Dermis blood vessel endothelial cell (primary cell): ENCODE data around the gene RNF175. TPM values are rescaled to one million over a fixed set of nuclear protein-coding genes. Genes with fewer than 3 reads are reported as not detected.

Source experiments
- DNase-seq: peaks from one replicate; pipeline ENCODE4 v3.0.0; 2010
- total RNA-seq: library from RNA; depleted of rRNA; stranded (reverse); fragments of >200 nt; gene quantifications from 2 replicates; pipeline ENCODE4 v1.2.3, GENCODE V29; 2014

The RNF175 gene
- total RNA-seq, 1 donor from 2014 or later, result not detected

DNA sequence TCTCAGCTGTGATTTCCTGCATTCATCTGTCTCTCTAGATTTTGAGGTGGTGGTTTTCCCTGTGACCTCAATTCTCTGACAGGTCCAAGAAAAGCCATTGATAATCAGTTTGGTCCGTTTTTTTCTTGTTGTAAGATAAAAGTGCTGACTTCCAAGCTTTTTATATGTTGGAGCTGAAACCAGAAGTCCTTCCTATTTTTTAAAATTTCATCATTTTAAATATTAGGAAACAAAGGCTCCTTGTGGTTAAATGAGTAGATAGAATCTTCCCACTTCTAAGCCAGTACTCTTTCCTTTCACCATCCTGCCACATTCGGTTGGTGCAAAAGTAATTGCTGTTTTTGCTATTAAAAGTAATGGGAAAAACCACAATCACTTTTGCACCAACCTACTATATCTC, 18.3 kb downstream of the RNF175 start:
- DNase-seq, result no peak

- DNase-seq, result no peak
Observed at GRCh38 chr4:153735906-153736461, 23.8 kb downstream of the RNF175 start.

GRCh38 chr4:153733751-153734448, 25.9 kb downstream of the RNF175 start:
- DNase-seq, result no peak

GRCh38 chr4:153731239-153731638, 28.6 kb downstream of the RNF175 start:
- DNase-seq, result no peak

DNA sequence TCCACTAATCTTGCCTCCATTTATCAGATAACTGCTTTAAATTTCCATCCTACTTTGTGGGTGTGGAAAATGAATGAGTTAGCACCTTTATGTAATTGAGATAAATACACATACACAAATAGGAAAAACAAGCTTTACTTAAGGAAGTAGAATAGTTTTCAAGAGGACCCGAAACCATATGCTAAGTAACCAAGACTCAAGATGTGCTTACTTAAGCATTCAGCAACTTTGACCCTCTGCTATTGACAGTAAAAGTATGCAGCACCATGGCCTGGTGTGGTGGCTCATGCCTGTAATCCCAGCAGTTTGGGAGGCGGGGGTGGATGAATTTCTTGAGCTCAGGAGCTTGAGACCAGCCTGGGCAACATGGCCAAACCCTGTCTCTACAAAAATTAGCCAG, 29.9 kb downstream of the RNF175 start:
- DNase-seq, result no peak

DNA sequence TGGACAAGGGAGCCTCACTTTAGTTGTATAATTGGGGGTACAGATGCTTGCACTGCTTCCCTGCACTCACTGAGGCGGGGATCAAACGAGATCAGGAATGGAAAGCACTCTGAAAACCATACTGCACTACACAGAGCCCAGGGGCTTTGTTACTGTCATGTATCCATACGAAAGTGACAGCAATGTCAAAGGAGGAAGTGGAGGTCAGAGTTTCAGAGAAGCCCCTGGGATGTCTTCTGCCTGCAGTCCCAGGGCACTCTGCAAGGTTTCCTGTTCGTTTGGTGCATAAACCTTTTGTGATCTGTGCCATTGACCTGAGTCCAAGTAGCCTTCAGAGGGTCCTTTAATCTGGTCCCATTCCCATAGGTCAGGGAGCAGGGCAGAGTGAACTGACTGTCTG, 31.2 kb downstream of the RNF175 start:
- no peak for DNase-seq

DNA sequence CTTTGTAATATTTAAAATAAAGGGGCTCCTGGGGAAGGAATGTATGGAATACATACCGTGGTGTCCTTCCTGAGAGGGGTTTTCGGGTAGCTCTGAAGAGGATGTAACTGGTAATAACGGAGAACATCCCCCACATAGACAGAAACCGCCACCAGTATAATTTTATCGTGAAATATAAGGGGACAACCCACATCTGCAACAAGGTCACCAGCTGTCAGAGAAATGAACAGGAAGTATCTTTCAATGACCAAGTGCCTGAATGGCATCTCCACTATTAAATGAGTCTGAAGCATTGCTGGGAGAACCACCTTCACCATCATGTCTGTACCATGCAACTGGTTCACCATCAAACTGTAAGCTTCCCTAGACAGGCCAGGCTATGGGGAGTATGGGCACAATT, 31.7 kb downstream of the RNF175 start:
- DNase-seq, result no peak

- no peak for DNase-seq
Observed at GRCh38 chr4:153725831-153726154, 34.0 kb downstream of the RNF175 start.

DNA sequence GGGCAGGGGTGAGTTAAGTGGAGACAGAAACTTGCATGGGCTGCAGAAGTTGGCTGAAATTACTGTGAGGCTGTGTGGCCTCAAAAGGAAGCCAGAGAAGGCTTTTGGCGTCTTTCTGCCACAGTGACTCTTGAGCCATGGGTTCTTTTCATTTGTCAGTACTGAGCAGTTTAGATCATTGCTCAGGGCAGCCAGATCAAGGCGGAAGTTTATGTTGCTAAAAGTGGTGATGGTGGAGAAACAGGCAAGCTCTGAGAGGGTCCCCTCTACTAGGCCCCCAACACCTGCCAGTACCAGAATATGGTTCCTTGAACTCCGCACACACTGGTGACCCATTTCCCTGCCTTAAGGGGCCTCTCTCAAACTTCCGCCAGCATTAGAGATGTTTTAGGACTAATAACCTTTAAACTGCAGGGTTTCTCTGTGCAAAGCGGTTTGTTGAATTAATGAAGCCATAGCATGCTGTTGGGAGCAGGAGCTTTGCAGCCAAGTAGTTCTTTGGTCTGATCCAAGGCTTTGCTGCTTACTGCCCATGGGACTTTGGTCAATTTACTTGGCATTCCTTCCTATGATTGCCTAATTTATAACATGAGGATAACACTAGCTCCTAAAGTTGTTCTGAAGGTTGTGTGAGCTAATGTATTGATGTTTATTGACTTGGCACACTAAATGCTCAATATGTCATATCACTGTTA, 34.5 kb downstream of the RNF175 start:
- DNase-seq, result no peak

DNA sequence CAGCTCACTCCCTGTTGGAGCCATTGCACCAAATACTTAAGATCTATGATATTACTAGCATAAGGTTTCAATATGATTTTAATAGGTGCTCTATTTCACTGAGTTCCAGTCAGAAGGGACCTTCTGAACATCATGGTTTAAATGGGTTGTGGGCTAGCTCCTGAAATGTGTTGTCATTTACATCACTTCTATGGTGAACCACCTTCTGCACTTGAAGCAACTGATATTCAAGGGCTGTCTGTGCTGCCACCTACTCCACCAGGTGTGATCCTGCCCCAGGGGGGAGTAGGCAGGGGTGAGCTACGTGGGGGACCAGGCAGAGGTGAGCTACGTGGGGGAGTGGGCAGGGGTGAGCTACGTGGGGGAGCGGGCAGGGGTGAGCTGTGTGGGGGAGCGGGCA, 35.2 kb downstream of the RNF175 start:
- no peak for DNase-seq

- no peak for DNase-seq
Observed at GRCh38 chr4:153722036-153722435, 37.8 kb downstream of the RNF175 start.

GRCh38 chr4:153713866-153714646, 45.8 kb downstream of the RNF175 start:
- DNase-seq, result no peak

GRCh38 chr4:153710681-153711080, 49.1 kb downstream of the RNF175 start:
- no peak for DNase-seq

DNA sequence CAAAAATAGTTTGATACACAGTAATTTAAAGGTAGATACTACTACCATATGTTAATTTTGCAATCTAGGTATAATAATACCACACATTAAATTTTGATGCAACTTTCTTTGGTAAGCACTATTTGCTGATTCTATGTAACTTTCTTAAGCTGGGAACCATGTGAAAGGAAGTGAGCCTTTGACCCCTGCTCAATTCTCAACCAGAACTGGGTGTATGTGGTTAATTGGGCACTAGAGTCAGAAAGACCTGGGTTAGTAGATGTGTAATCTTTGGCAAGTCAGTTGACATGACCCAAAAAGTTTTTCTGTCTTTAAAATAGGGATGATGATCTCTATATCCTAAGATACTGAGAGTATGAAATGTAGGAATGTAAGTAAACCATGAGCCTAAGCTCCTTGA, 53.3 kb downstream of the RNF175 start:
- DNase-seq, result no peak

GRCh38 chr4:153705743-153706468, 53.9 kb downstream of the RNF175 start:
- no peak for DNase-seq

DNA sequence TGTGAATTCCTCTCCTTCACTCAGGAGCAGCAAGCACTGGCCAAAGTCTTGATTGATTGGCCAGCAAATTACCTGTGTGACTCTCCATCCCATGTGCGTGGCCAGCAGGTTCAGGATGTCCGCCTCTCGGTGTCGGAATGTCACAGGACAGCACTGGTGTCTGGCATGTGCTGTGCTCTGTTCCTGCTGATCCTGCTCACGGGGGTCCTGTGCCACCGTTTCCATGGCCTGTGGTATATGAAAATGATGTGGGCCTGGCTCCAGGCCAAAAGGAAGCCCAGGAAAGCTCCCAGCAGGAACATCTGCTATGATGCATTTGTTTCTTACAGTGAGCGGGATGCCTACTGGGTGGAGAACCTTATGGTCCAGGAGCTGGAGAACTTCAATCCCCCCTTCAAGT, 55.3 kb downstream of the RNF175 start:
- no peak for DNase-seq

DNA sequence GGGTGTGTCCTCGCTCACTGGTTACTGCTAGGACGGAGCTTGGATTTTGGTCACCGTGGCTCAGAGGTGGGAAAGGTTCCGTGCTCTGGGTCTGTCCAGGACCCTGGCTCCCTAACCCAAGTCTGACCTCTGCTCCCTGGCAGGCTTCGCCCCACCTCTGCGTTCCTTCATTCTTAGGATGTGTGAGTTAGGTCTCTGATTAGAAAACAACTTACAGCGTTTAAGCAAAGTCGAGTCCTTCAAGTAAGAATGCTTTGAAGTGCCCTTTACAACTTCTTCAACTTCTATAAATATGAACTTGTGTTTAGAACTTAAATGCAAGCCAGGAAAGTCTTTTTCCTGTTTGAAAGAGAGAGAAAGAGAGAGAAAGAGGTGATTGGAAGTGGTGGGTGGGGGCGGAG, 74.9 kb downstream of the RNF175 start:
- DNase-seq, result no peak

DNA sequence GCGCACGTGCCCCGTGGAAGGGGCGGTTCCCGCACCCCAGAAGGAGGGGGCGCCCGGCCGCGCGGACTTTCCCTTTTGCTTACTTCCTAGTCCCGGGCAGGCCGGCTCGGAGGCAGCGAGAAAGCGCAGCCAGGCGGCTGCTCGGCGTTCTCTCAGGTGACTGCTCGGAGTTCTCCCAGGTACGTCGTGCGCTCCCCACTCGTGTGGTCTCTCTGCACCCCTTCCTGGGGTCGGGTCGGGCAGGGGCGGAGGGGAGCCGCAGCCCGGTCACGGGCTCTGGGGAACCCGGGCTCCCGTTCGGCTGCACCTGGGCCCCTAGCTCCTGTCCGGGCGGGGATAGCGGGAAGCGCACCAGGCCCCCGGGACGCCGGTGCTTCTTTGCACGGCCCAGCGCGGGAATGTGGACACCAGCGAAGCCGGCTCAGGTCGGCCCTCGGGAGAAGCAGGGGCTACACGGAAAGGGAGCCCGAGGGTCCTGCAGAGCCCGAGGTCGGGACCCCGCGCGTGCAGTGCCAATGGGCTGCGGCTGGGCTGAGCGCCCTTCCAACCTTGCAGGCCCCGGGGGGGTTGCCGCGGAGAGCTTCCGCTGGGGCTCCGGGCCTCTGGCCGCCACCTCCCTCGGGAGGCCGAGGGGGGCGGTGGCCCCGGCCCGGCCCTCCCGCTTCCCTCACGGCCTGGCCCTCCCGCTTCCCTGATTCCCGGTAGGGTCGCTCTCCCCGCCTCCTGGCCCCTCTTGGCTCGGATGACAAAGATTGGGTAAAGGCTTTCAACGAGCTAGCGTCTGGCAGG, 75.4 kb downstream of the RNF175 start, which contains the start of gene TLR2:
TSS of gene TLR2 (plus strand) at position 99 of the 789 bp plus-strand sequence. CDS start 18,628 bp downstream, outside the sequence.
- DNase-seq, result peak; percentile 41

DNA sequence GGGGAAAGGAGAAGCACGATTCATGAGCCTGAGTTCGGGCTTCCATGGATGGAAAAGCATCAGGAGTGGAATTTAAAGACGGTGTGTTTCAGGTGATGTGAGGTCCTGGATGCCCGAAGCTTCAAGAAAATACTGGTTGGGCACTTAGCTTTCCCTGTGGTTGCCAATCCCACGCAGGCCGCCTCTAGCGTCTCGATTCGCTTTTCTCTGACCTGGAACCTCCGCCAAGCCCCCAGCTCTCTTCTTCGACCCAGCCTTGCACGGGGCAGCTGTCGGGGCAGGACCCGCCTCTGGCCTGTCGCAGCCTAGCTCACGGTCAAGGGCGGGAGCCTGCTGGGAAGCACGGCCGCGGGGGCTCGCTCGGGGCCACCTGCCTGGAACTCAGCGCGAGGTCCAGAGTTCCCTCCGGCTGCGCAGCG, 76.1 kb downstream of the RNF175 start:
- DNase-seq, result no peak

- DNase-seq, result no peak
Observed at GRCh38 chr4:153679486-153679885, 80.3 kb downstream of the RNF175 start.

DNA sequence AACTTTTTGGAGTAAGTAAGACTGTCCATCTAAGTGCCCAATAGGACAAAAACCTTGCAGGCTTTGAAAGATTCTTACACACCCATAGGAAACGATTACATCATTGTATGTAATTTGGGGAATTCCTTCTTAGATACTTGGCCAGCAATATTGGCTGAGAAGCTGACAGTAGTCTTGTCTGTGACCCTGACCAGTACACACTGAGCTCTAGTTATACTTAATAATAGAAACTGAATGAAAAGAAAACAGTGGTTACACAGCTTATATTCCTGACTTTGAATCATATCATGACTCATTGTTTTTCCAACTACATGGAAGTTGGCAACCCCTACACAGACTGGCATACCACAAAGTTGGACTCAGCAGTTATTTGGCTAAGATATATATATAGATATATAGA, 82.8 kb downstream of the RNF175 start:
- peak; percentile 84 for DNase-seq

DNA sequence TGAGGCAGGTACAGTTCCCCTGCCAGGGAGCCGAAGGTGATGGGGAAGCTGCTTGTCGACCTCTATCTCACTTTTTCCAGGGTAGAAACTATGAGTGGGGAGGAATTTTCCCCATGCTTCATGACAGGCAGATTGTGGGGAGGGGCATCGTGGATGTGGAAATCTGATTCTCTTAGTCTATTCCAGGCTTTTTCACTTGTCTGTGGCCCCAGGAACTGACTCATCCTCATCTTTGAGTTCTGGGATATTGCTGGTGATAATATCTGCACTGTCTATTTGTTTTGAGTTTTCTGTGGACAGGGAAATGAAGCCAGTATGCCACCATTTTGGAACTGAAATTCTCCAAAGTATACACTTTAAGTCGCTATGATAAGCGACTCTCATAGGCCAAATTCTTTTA, 83.3 kb downstream of the RNF175 start:
- DNase-seq, result peak; percentile 24
